OCI-LY1 (cell line): ENCODE data around the gene MCTP1.

Source experiments
- EZH2 ChIP-seq: fragments of 200-600 bp; sonication (generic), shearing (Covaris generic); IDR thresholded peaks from 2 replicates; pipeline ENCODE4 v1.8.0; 2017; ENCODE audit warnings: borderline replicate concordance, mixed run types, mild to moderate bottlenecking, antibody characterized with exemption, low read length, moderate library complexity, mixed read lengths
- TF ChIP-seq, protein P1 (sequence below): fragments of 200-600 bp; sonication (generic), shearing (Covaris generic); IDR thresholded peaks from 2 replicates; pipeline ENCODE4 v1.5.1; 2017; ENCODE audit warnings: mild to moderate bottlenecking, antibody characterized with exemption, low read length, moderate library complexity, mixed read lengths

GRCh38 chr5:94941122-94941755 is 343.7 kb downstream of the MCTP1 start:
- TF ChIP-seq, protein P1, sequence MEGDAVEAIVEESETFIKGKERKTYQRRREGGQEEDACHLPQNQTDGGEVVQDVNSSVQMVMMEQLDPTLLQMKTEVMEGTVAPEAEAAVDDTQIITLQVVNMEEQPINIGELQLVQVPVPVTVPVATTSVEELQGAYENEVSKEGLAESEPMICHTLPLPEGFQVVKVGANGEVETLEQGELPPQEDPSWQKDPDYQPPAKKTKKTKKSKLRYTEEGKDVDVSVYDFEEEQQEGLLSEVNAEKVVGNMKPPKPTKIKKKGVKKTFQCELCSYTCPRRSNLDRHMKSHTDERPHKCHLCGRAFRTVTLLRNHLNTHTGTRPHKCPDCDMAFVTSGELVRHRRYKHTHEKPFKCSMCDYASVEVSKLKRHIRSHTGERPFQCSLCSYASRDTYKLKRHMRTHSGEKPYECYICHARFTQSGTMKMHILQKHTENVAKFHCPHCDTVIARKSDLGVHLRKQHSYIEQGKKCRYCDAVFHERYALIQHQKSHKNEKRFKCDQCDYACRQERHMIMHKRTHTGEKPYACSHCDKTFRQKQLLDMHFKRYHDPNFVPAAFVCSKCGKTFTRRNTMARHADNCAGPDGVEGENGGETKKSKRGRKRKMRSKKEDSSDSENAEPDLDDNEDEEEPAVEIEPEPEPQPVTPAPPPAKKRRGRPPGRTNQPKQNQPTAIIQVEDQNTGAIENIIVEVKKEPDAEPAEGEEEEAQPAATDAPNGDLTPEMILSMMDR = no peak
- no peak for TF ChIP-seq EZH2
